HepG2 (cell line): Measurements from ENCODE around the gene TAF1D. TPM values are rescaled to one million over a fixed set of nuclear protein-coding genes. Genes with fewer than 3 reads are reported as not detected.

Source experiments
- BHLHE40 ChIP-seq: IDR thresholded peaks from 2 replicates; pipeline ENCODE4 v1.6.1; 2011; ENCODE audit warnings: low read length, improper control_type of control experiment
- CENPBD1 ChIP-seq: sonication (generic); formaldehyde crosslinking; IDR thresholded peaks from 2 replicates; pipeline ENCODE4 v1.8.0; 2022; ENCODE audit warnings: missing genetic modification reagents, low read depth, mild to moderate bottlenecking, borderline replicate concordance
- HMGXB3 ChIP-seq: sonication (generic); formaldehyde crosslinking; IDR thresholded peaks from 2 replicates; pipeline ENCODE4 v1.4.0; 2020; ENCODE audit warnings: missing genetic modification reagents, borderline replicate concordance
- IRF2 ChIP-seq: IDR thresholded peaks from 2 replicates; pipeline ENCODE4 v1.6.1; 2018; ENCODE audit warnings: missing genetic modification reagents, missing compliant biosample characterization
- KDM5A ChIP-seq: fragments of 200-600 bp; sonication (generic); IDR thresholded peaks from 2 replicates; pipeline ENCODE4 v1.7.0; 2018; ENCODE audit warnings: antibody characterized with exemption, mild to moderate bottlenecking, low read length, borderline replicate concordance
- LRRFIP1 ChIP-seq: sonication (generic); formaldehyde crosslinking; conservative IDR thresholded peaks from 2 replicates; pipeline ENCODE4 v1.4.0; 2020; ENCODE audit warnings: missing genetic modification reagents
- MIXL1 ChIP-seq: IDR thresholded peaks from 2 replicates; pipeline ENCODE4 v1.6.1; 2016
- MXD4 ChIP-seq: IDR thresholded peaks from 2 replicates; pipeline ENCODE4 v1.6.1; 2016; ENCODE audit warnings: mild to moderate bottlenecking, missing biosample characterization, missing genetic modification reagents
- NFIC ChIP-seq: IDR thresholded peaks from 2 replicates; pipeline ENCODE4 v1.6.1; 2012; ENCODE audit warnings: mild to moderate bottlenecking, low read length, inconsistent platforms
- REST ChIP-seq, 2 experiments: IDR thresholded peaks; 2 replicates each; pipeline ENCODE4 v1.6.1; 2011 to 2012; ENCODE audit warnings: low read length in 2 of 2, borderline replicate concordance in 1 of 2, low read depth in 1 of 2, mild to moderate bottlenecking in 1 of 2, moderate library complexity in 1 of 2
- TAF1 ChIP-seq: sonication (generic); formaldehyde crosslinking; IDR thresholded peaks from 2 replicates; pipeline ENCODE4 v1.4.0; 2020; ENCODE audit warnings: missing genetic modification reagents
- ZNF337 ChIP-seq: sonication (generic); formaldehyde crosslinking; IDR thresholded peaks from 2 replicates; pipeline ENCODE4 v1.5.1; 2020; ENCODE audit warnings: missing genetic modification reagents, low read depth, mild to moderate bottlenecking, borderline replicate concordance
- ZNF607 ChIP-seq: sonication (generic); formaldehyde crosslinking; IDR thresholded peaks from 2 replicates; pipeline ENCODE4 v1.5.1; 2020; ENCODE audit warnings: missing genetic modification reagents, mild to moderate bottlenecking, borderline replicate concordance
- ZNF766 ChIP-seq: sonication (generic); formaldehyde crosslinking; IDR thresholded peaks from 2 replicates; pipeline ENCODE4 v1.5.0; 2020; ENCODE audit warnings: missing genetic modification reagents, borderline replicate concordance
- polyA plus RNA-seq, 8 experiments: library from polyadenylated mRNA; depleted of rRNA in 3 of 8; stranded (reverse) in 7 of 8; unstranded in 1 of 8; fragments of >200 nt; fragmentation: Illumina TruSeq in 4 of 8; extraction: Trizol in 4 of 8; gene quantifications; 2 replicates each; pipeline versions ENCODE4 v1.2.1 to v1.2.3, GENCODE V29; 2011 to 2016; ENCODE audit warnings: low read depth in 4 of 8, missing spikeins in 1 of 8, mixed read lengths in 1 of 8; ENCODE audit not compliant: insufficient read depth in 1 of 8
- total RNA-seq, 5 experiments: library from RNA; depleted of rRNA; stranded (reverse); fragments of >200 nt; fragmentation: Illumina TruSeq; extraction: Trizol; gene quantifications; 2 replicates each; pipeline ENCODE4 v1.2.3, GENCODE V29; 2016; ENCODE audit warnings: low read depth in 1 of 5

TAF1D gene
- total and polyA plus RNA-seq, 2 of the 13 experiments (the other 11 are each of a cell fraction or from before 2014, with no cell fraction given), result 132 to 207 TPM

- TF ChIP-seq LRRFIP1 (CRISPR knock-in tag) (no peak), ZNF337 (CRISPR knock-in tag) (no peak), ZNF607 (CRISPR knock-in tag) (peak; percentile 24; the same call in 1 of the 2 replicates), NFIC (no peak), REST (IDR thresholded peaks at IDR 0.05; ENCODE audit: borderline replicate concordance in 1 of 2, low read depth in 1 of 2, low read length in 2 of 2) (0 out of 4 replicates have a peak, but pooled peaks of 1 of the 2 experiments have one; percentile 27), KDM5A (peak; percentile 70), ZNF766 (CRISPR knock-in tag) (peak; percentile 64; the same call in 1 of the 2 replicates), BHLHE40 (no peak), MIXL1 (CRISPR knock-in tag) (peak; percentile 20; the same call in 1 of the 2 replicates), HMGXB3 (CRISPR knock-in tag) (no peak), TAF1 (peak; percentile 87), IRF2 (CRISPR knock-in tag) (peak; percentile 67; the same call in 1 of the 2 replicates), MXD4 (CRISPR knock-in tag) (no peak; the same call in 1 of the 2 replicates), CENPBD1 (CRISPR knock-in tag) (0 out of 2 replicates have a peak, but pooled peaks have one; percentile 12)
Observed at GRCh38 chr11:93784145-93784934, 43.0 kb upstream of the TAF1D start, which contains the start of gene MED17 (continued).
